Muscle of leg (tissue), 16 donors: ENCODE measurements around the gene DNAJC15. TPM values are rescaled to one million over a fixed set of nuclear protein-coding genes. Genes with fewer than 3 reads are reported as not detected.

ENCODE experiments used
- DNase-seq: peaks from one replicate; pipeline ENCODE4 v3.0.0; 2013
- H3K27ac ChIP-seq: one replicate; pipeline ENCODE4 v1.5.1; 2013; ENCODE audit warnings: mild to moderate bottlenecking, low read length, control low read depth
- H3K27me3 ChIP-seq: one replicate; pipeline ENCODE4 v1.6.1; 2013; ENCODE audit warnings: low read length; ENCODE audit not compliant: control insufficient read depth, insufficient read depth
- H3K36me3 ChIP-seq: one replicate; pipeline ENCODE4 v1.6.1; 2013; ENCODE audit warnings: low read length; ENCODE audit not compliant: control insufficient read depth, insufficient read depth
- H3K4me1 ChIP-seq: one replicate; pipeline ENCODE4 v1.6.1; 2013; ENCODE audit warnings: low read length; ENCODE audit not compliant: control insufficient read depth, insufficient read depth
- H3K4me3 ChIP-seq: one replicate; pipeline ENCODE4 v1.5.1; 2013; ENCODE audit warnings: low read length, control low read depth
- H3K9me3 ChIP-seq: replicated peaks from 2 replicates; pipeline ENCODE4 v1.6.1; 2013; ENCODE audit warnings: low read depth, low read length; ENCODE audit not compliant: control insufficient read depth
- WGBS: methylation state at CpG from one replicate; pipeline ENCODE4 v1.1.5; 2013; ENCODE audit warnings: missing lambda C conversion rate; ENCODE audit not compliant: insufficient coverage; 5-methylcytosine and 5-hydroxymethylcytosine counted together
- long read RNA-seq, 11 donors: transcript quantifications; one replicate each; lab custom pipeline, GENCODE V29; 2026
- polyA plus RNA-seq, 8 donors: library from polyadenylated mRNA; unstranded; fragments of 120-200 nt; gene quantifications; one replicate each; pipeline versions ENCODE4 v1.2.1 to v1.2.3, GENCODE V29; 2013; ENCODE audit warnings: inconsistent platforms in 1 of 8, low replicate concordance in 1 of 8; ENCODE audit not compliant: insufficient read length in 8 of 8, insufficient read depth in 1 of 8
- total RNA-seq: library from RNA; stranded (reverse); fragments of 120-200 nt; gene quantifications from one replicate; pipeline ENCODE4 v1.2.4, GENCODE V29; 2013

The DNAJC15 gene
- total RNA-seq (14.6 TPM), polyA plus RNA-seq (10 to 100 TPM; 14.4 to 23.7 (median 20.3) TPM)
- long read RNA-seq, donor 1, full-length matches to known transcripts: 18 of 18 reads
- long read RNA-seq, donor 1, partial matches to known transcripts: 0 of 18 reads
- long read RNA-seq, donor 1, other reads (novel, unspliced or antisense): 0 of 18 reads
- long read RNA-seq, donor 2, full-length matches to known transcripts: 7 of 7 reads
- long read RNA-seq, donor 2, partial matches to known transcripts: 0 of 7 reads
- long read RNA-seq, donor 2, other reads (novel, unspliced or antisense): 0 of 7 reads
- long read RNA-seq, donor 3, full-length matches to known transcripts: 43 of 43 reads
- long read RNA-seq, donor 3, partial matches to known transcripts: 0 of 43 reads
- long read RNA-seq, donor 3, other reads (novel, unspliced or antisense): 0 of 43 reads
- long read RNA-seq, donor 4, full-length matches to known transcripts: 29 of 29 reads
- long read RNA-seq, donor 4, partial matches to known transcripts: 0 of 29 reads
- long read RNA-seq, donor 4, other reads (novel, unspliced or antisense): 0 of 29 reads
- long read RNA-seq, donor 5, full-length matches to known transcripts: 95 of 95 reads
- long read RNA-seq, donor 5, partial matches to known transcripts: 0 of 95 reads
- long read RNA-seq, donor 5, other reads (novel, unspliced or antisense): 0 of 95 reads
- long read RNA-seq, donor 6, full-length matches to known transcripts: 85 of 85 reads
- long read RNA-seq, donor 6, partial matches to known transcripts: 0 of 85 reads
- long read RNA-seq, donor 6, other reads (novel, unspliced or antisense): 0 of 85 reads
- long read RNA-seq, donor 7, full-length matches to known transcripts: 52 of 52 reads
- long read RNA-seq, donor 7, partial matches to known transcripts: 0 of 52 reads
- long read RNA-seq, donor 7, other reads (novel, unspliced or antisense): 0 of 52 reads
- long read RNA-seq, donor 8, full-length matches to known transcripts: 37 of 42 reads
- long read RNA-seq, donor 8, partial matches to known transcripts: 5 of 42 reads
- long read RNA-seq, donor 8, other reads (novel, unspliced or antisense): 0 of 42 reads
- long read RNA-seq, donor 9, full-length matches to known transcripts: 25 of 25 reads
- long read RNA-seq, donor 9, partial matches to known transcripts: 0 of 25 reads
- long read RNA-seq, donor 9, other reads (novel, unspliced or antisense): 0 of 25 reads
- long read RNA-seq, donor 10, full-length matches to known transcripts: 69 of 69 reads
- long read RNA-seq, donor 10, partial matches to known transcripts: 0 of 69 reads
- long read RNA-seq, donor 10, other reads (novel, unspliced or antisense): 0 of 69 reads
- long read RNA-seq, donor 11, full-length matches to known transcripts: 53 of 53 reads
- long read RNA-seq, donor 11, partial matches to known transcripts: 0 of 53 reads
- long read RNA-seq, donor 11, other reads (novel, unspliced or antisense): 0 of 53 reads

- 5% methylated on average over 46 of the region's 48 CpGs for WGBS
- H3K27ac ChIP-seq: peak within 1 kb of the TSS; percentile 98
- H3K27me3 ChIP-seq: no peaks in the 10 kb centered on the region
- peak; percentile 96 for DNase-seq
- no peaks in the 10 kb centered on the region for H3K36me3 ChIP-seq
- no peaks in the 10 kb centered on the region for H3K9me3 ChIP-seq
- H3K4me3 ChIP-seq: peak within 1 kb of the TSS; percentile 87
- H3K4me1 ChIP-seq: peaks cover 12% of the 10 kb centered on the region
These were observed at the start of gene DNAJC15 for GRCh38 chr13:43023289-43023963. DNAJC15 (plus strand) TSS chr13:43023586; CDS start chr13:43023627, 41 bp downstream.

GRCh38 chr13:42976066-42976465 lies 47.3 kb upstream of the DNAJC15 start:
- peaks cover 5% of the 10 kb centered on the region for H3K36me3 ChIP-seq
- H3K4me1 ChIP-seq: no peaks in the 10 kb centered on the region
- no peak overlapping the region for H3K4me3 ChIP-seq
- H3K27me3 ChIP-seq: no peaks in the 10 kb centered on the region
- H3K27ac ChIP-seq: no peak overlapping the region
- peaks cover 3% of the 10 kb centered on the region for H3K9me3 ChIP-seq
- no CpG with 5 or more reads among the region's 3 CpGs for WGBS
- DNase-seq: no peak

GRCh38 chr13:42977219-42977659 lies 46.1 kb upstream of the DNAJC15 start:
- no peak for DNase-seq
- H3K4me3 ChIP-seq: no peak overlapping the region
- WGBS: 100% methylated on average over 1 of the region's 1 CpG
- H3K27ac ChIP-seq: no peak overlapping the region
- peaks cover 3% of the 10 kb centered on the region for H3K9me3 ChIP-seq
- peaks cover 2% of the 10 kb centered on the region for H3K36me3 ChIP-seq
- H3K4me1 ChIP-seq: no peaks in the 10 kb centered on the region
- no peaks in the 10 kb centered on the region for H3K27me3 ChIP-seq

- peaks cover 3% of the 10 kb centered on the region for H3K4me1 ChIP-seq
- no peaks in the 10 kb centered on the region for H3K27me3 ChIP-seq
- H3K36me3 ChIP-seq: peaks cover 8% of the 10 kb centered on the region
- H3K27ac ChIP-seq: no peak overlapping the region
- peak; percentile 20 for DNase-seq
- 50% methylated on average over 1 of the region's 3 CpGs for WGBS
- H3K9me3 ChIP-seq: peaks cover 3% of the 10 kb centered on the region
- H3K4me3 ChIP-seq: no peak overlapping the region
These were observed 42.1 kb upstream of the DNAJC15 start for GRCh38 chr13:42981317-42981716.

- no CpG with 5 or more reads among the region's 1 CpG for WGBS
These were observed 41.5 kb upstream of the DNAJC15 start for GRCh38 chr13:42981853-42982252.

GRCh38 chr13:42984026-42984425 lies 39.4 kb upstream of the DNAJC15 start:
- DNase-seq: no peak
- Histone ChIP-seq H3K27me3 (no peaks in the 10 kb centered on the region), H3K27ac (no peak overlapping the region)

More at GRCh38 chr13:42981853-42982252, 41.5 kb upstream of the DNAJC15 start:
- Histone ChIP-seq H3K27me3 (no peaks in the 10 kb centered on the region), H3K27ac (no peak overlapping the region), H3K9me3 (peaks cover 3% of the 10 kb centered on the region), H3K4me3 (no peak overlapping the region), H3K36me3 (peaks cover 8% of the 10 kb centered on the region), H3K4me1 (peaks cover 3% of the 10 kb centered on the region)
- DNase-seq: no peak

GRCh38 chr13:42984691-42985090 lies 38.7 kb upstream of the DNAJC15 start:
- no peak for DNase-seq
- no peaks in the 10 kb centered on the region for H3K27me3 ChIP-seq

More at GRCh38 chr13:42984026-42984425, 39.4 kb upstream of the DNAJC15 start:
- Histone ChIP-seq H3K4me1 (peaks cover 3% of the 10 kb centered on the region), H3K4me3 (no peak overlapping the region), H3K9me3 (no peaks in the 10 kb centered on the region), H3K36me3 (peaks cover 6% of the 10 kb centered on the region)

GRCh38 chr13:42985312-42986175 lies 37.8 kb upstream of the DNAJC15 start:
- H3K9me3 ChIP-seq: no peaks in the 10 kb centered on the region
- H3K27me3 ChIP-seq: no peaks in the 10 kb centered on the region
- no peak for DNase-seq
- H3K4me1 ChIP-seq: peaks cover 3% of the 10 kb centered on the region
- no peak overlapping the region for H3K4me3 ChIP-seq
- no peak overlapping the region for H3K27ac ChIP-seq
- WGBS: 66% methylated on average over 5 of the region's 8 CpGs
- peaks cover 6% of the 10 kb centered on the region for H3K36me3 ChIP-seq

More at GRCh38 chr13:42984691-42985090, 38.7 kb upstream of the DNAJC15 start:
- H3K4me1 ChIP-seq: peaks cover 3% of the 10 kb centered on the region
- no CpG with 5 or more reads among the region's 1 CpG for WGBS
- H3K36me3 ChIP-seq: peaks cover 6% of the 10 kb centered on the region
- H3K4me3 ChIP-seq: no peak overlapping the region
- H3K27ac ChIP-seq: no peak overlapping the region
- H3K9me3 ChIP-seq: no peaks in the 10 kb centered on the region
